SK-N-SH treated with all-trans-retinoic acid at 6 μM for 48 hours (cell line): ENCODE measurements around the gene AGBL1.

Experiments
- ATAC-seq: fragments of 200-7000 bp; cut with Tn5 transposase; 3 replicates; pipeline ENCODE4 v1.9.1; 2020; ENCODE audit warnings: mild to moderate bottlenecking, moderate library complexity
- ARNTL ChIP-seq: fragments of 450-650 bp; formaldehyde crosslinking; IDR thresholded peaks from 2 replicates; pipeline ENCODE4 v1.5.0; 2020; ENCODE audit warnings: low read depth, mild to moderate bottlenecking, moderate library complexity, borderline replicate concordance
- BACH2 ChIP-seq: fragments of 250-450 bp; sonication (Bioruptor Pico); IDR thresholded peaks from 2 replicates; pipeline ENCODE4 v1.9.0; 2021; ENCODE audit warnings: mild to moderate bottlenecking, borderline replicate concordance
- CSDC2 ChIP-seq: fragments of 250-450 bp; sonication (Bioruptor Pico); IDR thresholded peaks from 2 replicates; pipeline ENCODE4 v1.5.0; 2020; ENCODE audit warnings: mild to moderate bottlenecking, moderate library complexity
- ESRRG ChIP-seq: fragments of 250-450 bp; sonication (Bioruptor Pico); IDR thresholded peaks from 2 replicates; pipeline ENCODE4 v1.6.1; 2021; ENCODE audit warnings: mild to moderate bottlenecking
- GLIS3 ChIP-seq: fragments of 250-450 bp; sonication (Bioruptor Pico); IDR thresholded peaks from 2 replicates; pipeline ENCODE4 v1.5.0; 2020; ENCODE audit warnings: mild to moderate bottlenecking, moderate library complexity
- ISL1 ChIP-seq: fragments of 250-450 bp; sonication (Bioruptor Pico); IDR thresholded peaks from 2 replicates; pipeline ENCODE4 v2.1.2; 2022; ENCODE audit warnings: mild to moderate bottlenecking, moderate library complexity
- OSR1 ChIP-seq: fragments of 250-450 bp; sonication (Bioruptor Pico); IDR thresholded peaks from 2 replicates; pipeline ENCODE4 v1.8.0; 2022; ENCODE audit warnings: moderate library complexity, mild to moderate bottlenecking, inconsistent platforms
- PPARA ChIP-seq: fragments of 250-450 bp; sonication (Bioruptor Pico); IDR thresholded peaks from 2 replicates; pipeline ENCODE4 v1.5.0; 2020; ENCODE audit warnings: mild to moderate bottlenecking, borderline replicate concordance
- RARB ChIP-seq: fragments of 250-450 bp; sonication (Bioruptor Pico); IDR thresholded peaks from 2 replicates; pipeline ENCODE4 v1.8.0; 2021; ENCODE audit warnings: mild to moderate bottlenecking, moderate library complexity
- SNAI2 ChIP-seq: fragments of 250-450 bp; sonication (Bioruptor Pico); IDR thresholded peaks from 2 replicates; pipeline ENCODE4 v1.5.0; 2020; ENCODE audit warnings: mild to moderate bottlenecking, moderate library complexity
- TCF4 ChIP-seq: fragments of 250-450 bp; sonication (Bioruptor Pico); IDR thresholded peaks from 2 replicates; pipeline ENCODE4 v1.8.0; 2021; ENCODE audit warnings: mild to moderate bottlenecking, moderate library complexity, borderline replicate concordance
- TOX ChIP-seq: fragments of 250-450 bp; sonication (Bioruptor Pico); IDR thresholded peaks from 2 replicates; pipeline ENCODE4 v1.8.0; 2021; ENCODE audit warnings: mild to moderate bottlenecking, moderate library complexity, borderline replicate concordance
- ZC3H10 ChIP-seq: fragments of 250-450 bp; sonication (Bioruptor Pico); IDR thresholded peaks from 2 replicates; pipeline ENCODE4 v1.5.1; 2021; ENCODE audit warnings: mild to moderate bottlenecking, moderate library complexity
- ZFP3 ChIP-seq: fragments of 250-450 bp; sonication (Bioruptor Pico); IDR thresholded peaks from 2 replicates; pipeline ENCODE4 v1.5.0; 2020; ENCODE audit warnings: mild to moderate bottlenecking, moderate library complexity
- ZFP30 ChIP-seq: fragments of 450-650 bp; formaldehyde crosslinking; IDR thresholded peaks from 2 replicates; pipeline ENCODE4 v1.5.0; 2022; ENCODE audit warnings: mild to moderate bottlenecking, moderate library complexity
- ZNF565 ChIP-seq: fragments of 450-650 bp; formaldehyde crosslinking; conservative IDR thresholded peaks from 2 replicates; pipeline ENCODE4 v1.5.0; 2020; ENCODE audit warnings: low read depth, mild to moderate bottlenecking, moderate library complexity
- ZNF8 ChIP-seq: fragments of 450-650 bp; formaldehyde crosslinking; IDR thresholded peaks from 2 replicates; pipeline ENCODE4 v1.5.0; 2020; ENCODE audit warnings: mild to moderate bottlenecking, moderate library complexity
- TF ChIP-seq, protein P1 (sequence below): fragments of 250-450 bp; sonication (Bioruptor Pico); IDR thresholded peaks from 2 replicates; pipeline ENCODE4 v1.5.1; 2021; ENCODE audit warnings: mild to moderate bottlenecking, moderate library complexity
- TF ChIP-seq, protein P2 (sequence below): fragments of 250-450 bp; sonication (Bioruptor Pico); IDR thresholded peaks from 2 replicates; pipeline ENCODE4 v1.8.0; 2020; ENCODE audit warnings: mild to moderate bottlenecking, moderate library complexity, borderline replicate concordance
- TF ChIP-seq, protein P3 (sequence below): fragments of 250-450 bp; sonication (Bioruptor Pico); IDR thresholded peaks from 2 replicates; pipeline ENCODE4 v1.5.0; 2020; ENCODE audit warnings: mild to moderate bottlenecking, moderate library complexity
- TF ChIP-seq, protein P4 (sequence below): fragments of 250-450 bp; sonication (Bioruptor Pico); IDR thresholded peaks from 2 replicates; pipeline ENCODE4 v1.5.1; 2020; ENCODE audit warnings: low read depth, mild to moderate bottlenecking, moderate library complexity
- TF ChIP-seq, protein P5 (sequence below): fragments of 250-450 bp; sonication (Bioruptor Pico); IDR thresholded peaks from 2 replicates; pipeline ENCODE4 v1.8.0; 2021; ENCODE audit warnings: low read depth, mild to moderate bottlenecking, moderate library complexity, borderline replicate concordance

The AGBL1 gene

DNA sequence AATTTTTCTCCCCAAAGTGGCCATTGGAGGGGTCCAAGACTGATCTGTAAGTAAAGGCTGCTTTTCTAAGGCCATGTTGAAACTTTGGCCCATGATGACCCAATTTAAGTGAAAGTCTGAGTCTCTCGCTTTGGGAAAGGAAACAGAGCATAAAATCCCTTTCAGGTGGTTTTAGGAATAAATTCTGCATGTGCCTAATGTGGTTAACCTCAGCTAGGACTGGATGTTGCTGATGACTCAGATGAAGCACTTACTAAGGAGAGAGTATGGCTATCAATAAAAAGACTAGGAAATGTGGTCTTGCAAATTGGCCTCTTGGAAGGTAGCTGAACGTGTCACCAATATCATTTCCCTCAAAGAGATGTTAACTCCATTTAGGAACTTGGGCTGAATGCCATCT lies 458.5 kb downstream of the AGBL1 start:
- TF ChIP-seq OSR1 (CRISPR knock-in tag) (no peak), GLIS3 (CRISPR knock-in tag) (no peak), ESRRG (no peak), ARNTL (CRISPR knock-in tag) (no peak), ISL1 (CRISPR knock-in tag) (no peak), ZFP30 (CRISPR knock-in tag) (no peak), CSDC2 (no peak), ZNF8 (CRISPR knock-in tag) (no peak)
- TF ChIP-seq, all 23 proteins: peak for 0
- no peak for ATAC-seq

DNA sequence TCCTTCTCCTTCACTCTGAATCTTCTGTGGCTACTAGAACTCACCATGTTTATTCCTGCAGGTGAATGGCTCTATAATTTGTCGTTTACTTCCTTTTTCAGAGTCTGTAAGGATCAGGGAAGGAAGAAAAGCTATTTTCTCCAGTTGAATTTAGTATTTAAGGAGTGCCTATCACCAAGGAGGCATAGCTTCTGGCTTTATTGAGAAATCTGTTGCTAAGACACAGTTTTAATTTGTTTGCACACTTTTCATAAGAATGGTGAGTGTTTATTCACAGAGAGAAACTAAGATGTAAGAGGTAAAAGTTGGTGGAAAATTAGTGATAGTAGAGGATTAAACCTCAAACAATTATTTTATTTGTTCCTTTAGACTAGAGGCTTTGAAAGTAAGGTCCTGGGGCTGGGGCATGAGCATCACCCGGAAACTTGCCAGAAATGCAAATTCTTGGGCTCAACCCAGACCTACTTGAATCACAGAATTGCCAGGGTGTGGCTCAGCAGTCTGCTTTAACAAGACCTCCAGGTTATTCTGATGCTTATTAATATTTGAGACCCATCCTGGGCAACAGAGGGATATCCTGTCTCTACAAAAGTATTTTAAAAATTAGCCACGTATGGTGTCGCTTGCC lies 461.3 kb downstream of the AGBL1 start:
- TF ChIP-seq GLIS3 (CRISPR knock-in tag) (no peak), ZFP3 (CRISPR knock-in tag) (no peak), ESRRG (no peak), ZNF565 (CRISPR knock-in tag) (no peak), ZNF8 (CRISPR knock-in tag) (no peak), ZC3H10 (no peak), SNAI2 (CRISPR knock-in tag) (no peak), RARB (CRISPR knock-in tag) (no peak), ARNTL (CRISPR knock-in tag) (no peak), CSDC2 (no peak), ISL1 (CRISPR knock-in tag) (no peak), TOX (CRISPR knock-in tag) (no peak), TCF4 (CRISPR knock-in tag) (no peak)
- TF ChIP-seq, protein P1, sequence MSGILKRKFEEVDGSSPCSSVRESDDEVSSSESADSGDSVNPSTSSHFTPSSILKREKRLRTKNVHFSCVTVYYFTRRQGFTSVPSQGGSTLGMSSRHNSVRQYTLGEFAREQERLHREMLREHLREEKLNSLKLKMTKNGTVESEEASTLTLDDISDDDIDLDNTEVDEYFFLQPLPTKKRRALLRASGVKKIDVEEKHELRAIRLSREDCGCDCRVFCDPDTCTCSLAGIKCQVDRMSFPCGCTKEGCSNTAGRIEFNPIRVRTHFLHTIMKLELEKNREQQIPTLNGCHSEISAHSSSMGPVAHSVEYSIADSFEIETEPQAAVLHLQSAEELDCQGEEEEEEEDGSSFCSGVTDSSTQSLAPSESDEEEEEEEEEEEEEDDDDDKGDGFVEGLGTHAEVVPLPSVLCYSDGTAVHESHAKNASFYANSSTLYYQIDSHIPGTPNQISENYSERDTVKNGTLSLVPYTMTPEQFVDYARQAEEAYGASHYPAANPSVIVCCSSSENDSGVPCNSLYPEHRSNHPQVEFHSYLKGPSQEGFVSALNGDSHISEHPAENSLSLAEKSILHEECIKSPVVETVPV (CRISPR knock-in tag), result no peak
- TF ChIP-seq, all 23 proteins: peak for 0
- no peak for ATAC-seq

DNA sequence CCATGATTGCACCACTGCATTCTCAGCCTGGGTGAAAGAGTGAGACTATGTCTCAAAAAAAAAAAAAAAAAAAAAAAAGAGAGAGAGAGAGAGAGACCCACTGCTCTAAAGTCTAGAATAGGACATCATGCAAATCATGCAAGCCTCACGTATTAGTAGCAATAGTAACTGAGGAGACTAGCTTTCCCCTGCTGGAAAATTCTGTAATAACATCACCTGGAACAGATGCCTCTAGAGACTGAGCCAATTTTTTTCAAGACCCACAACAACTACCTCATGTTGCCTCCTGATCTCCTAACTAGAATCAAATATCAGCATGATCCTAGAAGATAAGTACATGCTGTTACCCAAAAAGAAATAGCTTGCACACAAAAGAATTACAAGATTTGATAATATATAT lies 461.9 kb downstream of the AGBL1 start:
- TF ChIP-seq, protein P2, sequence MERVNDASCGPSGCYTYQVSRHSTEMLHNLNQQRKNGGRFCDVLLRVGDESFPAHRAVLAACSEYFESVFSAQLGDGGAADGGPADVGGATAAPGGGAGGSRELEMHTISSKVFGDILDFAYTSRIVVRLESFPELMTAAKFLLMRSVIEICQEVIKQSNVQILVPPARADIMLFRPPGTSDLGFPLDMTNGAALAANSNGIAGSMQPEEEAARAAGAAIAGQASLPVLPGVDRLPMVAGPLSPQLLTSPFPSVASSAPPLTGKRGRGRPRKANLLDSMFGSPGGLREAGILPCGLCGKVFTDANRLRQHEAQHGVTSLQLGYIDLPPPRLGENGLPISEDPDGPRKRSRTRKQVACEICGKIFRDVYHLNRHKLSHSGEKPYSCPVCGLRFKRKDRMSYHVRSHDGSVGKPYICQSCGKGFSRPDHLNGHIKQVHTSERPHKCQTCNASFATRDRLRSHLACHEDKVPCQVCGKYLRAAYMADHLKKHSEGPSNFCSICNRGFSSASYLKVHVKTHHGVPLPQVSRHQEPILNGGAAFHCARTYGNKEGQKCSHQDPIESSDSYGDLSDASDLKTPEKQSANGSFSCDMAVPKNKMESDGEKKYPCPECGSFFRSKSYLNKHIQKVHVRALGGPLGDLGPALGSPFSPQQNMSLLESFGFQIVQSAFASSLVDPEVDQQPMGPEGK, result no peak
- no peak for TF ChIP-seq RARB (CRISPR knock-in tag)
- TF ChIP-seq, protein P3, sequence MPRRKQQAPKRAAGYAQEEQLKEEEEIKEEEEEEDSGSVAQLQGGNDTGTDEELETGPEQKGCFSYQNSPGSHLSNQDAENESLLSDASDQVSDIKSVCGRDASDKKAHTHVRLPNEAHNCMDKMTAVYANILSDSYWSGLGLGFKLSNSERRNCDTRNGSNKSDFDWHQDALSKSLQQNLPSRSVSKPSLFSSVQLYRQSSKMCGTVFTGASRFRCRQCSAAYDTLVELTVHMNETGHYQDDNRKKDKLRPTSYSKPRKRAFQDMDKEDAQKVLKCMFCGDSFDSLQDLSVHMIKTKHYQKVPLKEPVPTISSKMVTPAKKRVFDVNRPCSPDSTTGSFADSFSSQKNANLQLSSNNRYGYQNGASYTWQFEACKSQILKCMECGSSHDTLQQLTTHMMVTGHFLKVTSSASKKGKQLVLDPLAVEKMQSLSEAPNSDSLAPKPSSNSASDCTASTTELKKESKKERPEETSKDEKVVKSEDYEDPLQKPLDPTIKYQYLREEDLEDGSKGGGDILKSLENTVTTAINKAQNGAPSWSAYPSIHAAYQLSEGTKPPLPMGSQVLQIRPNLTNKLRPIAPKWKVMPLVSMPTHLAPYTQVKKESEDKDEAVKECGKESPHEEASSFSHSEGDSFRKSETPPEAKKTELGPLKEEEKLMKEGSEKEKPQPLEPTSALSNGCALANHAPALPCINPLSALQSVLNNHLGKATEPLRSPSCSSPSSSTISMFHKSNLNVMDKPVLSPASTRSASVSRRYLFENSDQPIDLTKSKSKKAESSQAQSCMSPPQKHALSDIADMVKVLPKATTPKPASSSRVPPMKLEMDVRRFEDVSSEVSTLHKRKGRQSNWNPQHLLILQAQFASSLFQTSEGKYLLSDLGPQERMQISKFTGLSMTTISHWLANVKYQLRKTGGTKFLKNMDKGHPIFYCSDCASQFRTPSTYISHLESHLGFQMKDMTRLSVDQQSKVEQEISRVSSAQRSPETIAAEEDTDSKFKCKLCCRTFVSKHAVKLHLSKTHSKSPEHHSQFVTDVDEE (CRISPR knock-in tag), result no peak
- TF ChIP-seq TOX (CRISPR knock-in tag), result no peak
- no peak for TF ChIP-seq OSR1 (CRISPR knock-in tag)
- no peak for TF ChIP-seq ZC3H10
- TF ChIP-seq ISL1 (CRISPR knock-in tag), result no peak
- no peak for TF ChIP-seq ESRRG
- TF ChIP-seq PPARA (CRISPR knock-in tag), result no peak
- no peak for TF ChIP-seq CSDC2
- TF ChIP-seq BACH2 (CRISPR knock-in tag), result no peak
- no peak for TF ChIP-seq GLIS3 (CRISPR knock-in tag)
- TF ChIP-seq ZFP30 (CRISPR knock-in tag), result no peak
- no peak for TF ChIP-seq TCF4 (CRISPR knock-in tag)
- TF ChIP-seq ZNF565 (CRISPR knock-in tag), result no peak
- no peak for TF ChIP-seq ZNF8 (CRISPR knock-in tag)
- TF ChIP-seq, protein P4, sequence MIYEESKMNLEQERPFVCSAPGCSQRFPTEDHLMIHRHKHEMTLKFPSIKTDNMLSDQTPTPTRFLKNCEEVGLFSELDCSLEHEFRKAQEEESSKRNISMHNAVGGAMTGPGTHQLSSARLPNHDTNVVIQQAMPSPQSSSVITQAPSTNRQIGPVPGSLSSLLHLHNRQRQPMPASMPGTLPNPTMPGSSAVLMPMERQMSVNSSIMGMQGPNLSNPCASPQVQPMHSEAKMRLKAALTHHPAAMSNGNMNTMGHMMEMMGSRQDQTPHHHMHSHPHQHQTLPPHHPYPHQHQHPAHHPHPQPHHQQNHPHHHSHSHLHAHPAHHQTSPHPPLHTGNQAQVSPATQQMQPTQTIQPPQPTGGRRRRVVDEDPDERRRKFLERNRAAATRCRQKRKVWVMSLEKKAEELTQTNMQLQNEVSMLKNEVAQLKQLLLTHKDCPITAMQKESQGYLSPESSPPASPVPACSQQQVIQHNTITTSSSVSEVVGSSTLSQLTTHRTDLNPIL, result no peak
- no peak for TF ChIP-seq SNAI2 (CRISPR knock-in tag)
- TF ChIP-seq ARNTL (CRISPR knock-in tag), result no peak
- TF ChIP-seq, protein P5, sequence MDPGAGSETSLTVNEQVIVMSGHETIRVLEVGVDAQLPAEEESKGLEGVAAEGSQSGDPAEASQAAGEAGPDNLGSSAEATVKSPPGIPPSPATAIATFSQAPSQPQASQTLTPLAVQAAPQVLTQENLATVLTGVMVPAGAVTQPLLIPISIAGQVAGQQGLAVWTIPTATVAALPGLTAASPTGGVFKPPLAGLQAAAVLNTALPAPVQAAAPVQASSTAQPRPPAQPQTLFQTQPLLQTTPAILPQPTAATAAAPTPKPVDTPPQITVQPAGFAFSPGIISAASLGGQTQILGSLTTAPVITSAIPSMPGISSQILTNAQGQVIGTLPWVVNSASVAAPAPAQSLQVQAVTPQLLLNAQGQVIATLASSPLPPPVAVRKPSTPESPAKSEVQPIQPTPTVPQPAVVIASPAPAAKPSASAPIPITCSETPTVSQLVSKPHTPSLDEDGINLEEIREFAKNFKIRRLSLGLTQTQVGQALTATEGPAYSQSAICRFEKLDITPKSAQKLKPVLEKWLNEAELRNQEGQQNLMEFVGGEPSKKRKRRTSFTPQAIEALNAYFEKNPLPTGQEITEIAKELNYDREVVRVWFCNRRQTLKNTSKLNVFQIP (CRISPR knock-in tag), result no peak
- no peak for ATAC-seq
